Measurements from ENCODE around the gene ZBTB21. TPM values are rescaled to one million over a fixed set of nuclear protein-coding genes. Genes with fewer than 3 reads are reported as not detected.

The ZBTB21 gene
- polyA plus RNA-seq, 1 experiment = 13.4 TPM

DNA sequence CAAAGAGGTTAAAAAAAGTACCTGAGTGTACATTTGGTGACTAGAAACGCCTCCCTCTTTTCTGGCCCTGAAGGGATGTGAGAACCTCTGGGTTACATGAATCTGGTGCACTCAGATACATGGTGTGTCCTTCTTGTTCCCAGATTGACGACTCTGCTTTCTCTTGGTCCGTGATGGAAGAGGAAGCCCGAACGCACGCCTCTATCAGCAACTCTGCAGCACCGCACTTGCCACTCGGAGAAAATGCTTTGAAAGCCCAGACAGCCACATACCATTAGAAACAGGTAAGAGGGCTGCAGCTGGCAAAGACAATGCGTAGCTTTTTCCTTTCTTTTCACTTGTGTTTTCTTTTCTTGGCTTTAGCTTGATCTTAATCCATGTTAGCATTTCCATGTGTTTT, 21.1 kb upstream of the ZBTB21 start:
- DNase-seq (ENCODE audit: low read depth, low spot score) = no peak
- H3K4me3 ChIP-seq (ENCODE audit: low read depth, low read length) = no peak overlapping the region
- TF ChIP-seq, protein P1, sequence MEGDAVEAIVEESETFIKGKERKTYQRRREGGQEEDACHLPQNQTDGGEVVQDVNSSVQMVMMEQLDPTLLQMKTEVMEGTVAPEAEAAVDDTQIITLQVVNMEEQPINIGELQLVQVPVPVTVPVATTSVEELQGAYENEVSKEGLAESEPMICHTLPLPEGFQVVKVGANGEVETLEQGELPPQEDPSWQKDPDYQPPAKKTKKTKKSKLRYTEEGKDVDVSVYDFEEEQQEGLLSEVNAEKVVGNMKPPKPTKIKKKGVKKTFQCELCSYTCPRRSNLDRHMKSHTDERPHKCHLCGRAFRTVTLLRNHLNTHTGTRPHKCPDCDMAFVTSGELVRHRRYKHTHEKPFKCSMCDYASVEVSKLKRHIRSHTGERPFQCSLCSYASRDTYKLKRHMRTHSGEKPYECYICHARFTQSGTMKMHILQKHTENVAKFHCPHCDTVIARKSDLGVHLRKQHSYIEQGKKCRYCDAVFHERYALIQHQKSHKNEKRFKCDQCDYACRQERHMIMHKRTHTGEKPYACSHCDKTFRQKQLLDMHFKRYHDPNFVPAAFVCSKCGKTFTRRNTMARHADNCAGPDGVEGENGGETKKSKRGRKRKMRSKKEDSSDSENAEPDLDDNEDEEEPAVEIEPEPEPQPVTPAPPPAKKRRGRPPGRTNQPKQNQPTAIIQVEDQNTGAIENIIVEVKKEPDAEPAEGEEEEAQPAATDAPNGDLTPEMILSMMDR (IDR thresholded peaks at IDR 0.05; ENCODE audit: low read depth, low read length) = no peak
- no peaks in the 10 kb centered on the region for H3K27me3 ChIP-seq (ENCODE audit: control insufficient read depth, insufficient read depth, low read length)
- CTCF ChIA-PET = no interaction called here
- H3K9me3 ChIP-seq (ENCODE audit: control insufficient read depth, insufficient read depth, low read length) = peaks cover 2% of the 10 kb centered on the region; the same call in 1 of the 2 replicates
- H3K27ac ChIP-seq (ENCODE audit: low read depth, low read length) = no peak overlapping the region
- POLR2A ChIA-PET = interaction anchor here (0.8 kb wide), 1 partner anchor 9 kb away, joined by 4 read pairs; no protein-coding TSS in a partner anchor

- TF ChIP-seq, protein P1 (IDR thresholded peaks at IDR 0.05; ENCODE audit: low read depth, low read length) = no peak
- Histone ChIP-seq H3K9me3 (ENCODE audit: control insufficient read depth, insufficient read depth, low read length) (no peaks in the 10 kb centered on the region), H3K4me3 (ENCODE audit: low read depth, low read length) (no peak overlapping the region), H3K27ac (ENCODE audit: low read depth, low read length) (no peak overlapping the region), H3K27me3 (ENCODE audit: control insufficient read depth, insufficient read depth, low read length) (no peaks in the 10 kb centered on the region)
- POLR2A ChIA-PET = no interaction called here
- CTCF ChIA-PET = interaction anchor here (0.6 kb wide), 1 partner anchor 62 kb away, joined by 5 read pairs; no protein-coding TSS in a partner anchor
- no peak for DNase-seq (ENCODE audit: low read depth, low spot score)
Measured at GRCh38 chr21:42030311-42030710, 20.2 kb upstream of the ZBTB21 start.

- H3K27ac ChIP-seq (ENCODE audit: low read depth, low read length) = no peak overlapping the region
- no peak overlapping the region for H3K4me3 ChIP-seq (ENCODE audit: low read depth, low read length)
- POLR2A ChIA-PET = no interaction called here
- no peak for DNase-seq (ENCODE audit: low read depth, low spot score)
- H3K27me3 ChIP-seq (ENCODE audit: control insufficient read depth, insufficient read depth, low read length) = no peaks in the 10 kb centered on the region
- TF ChIP-seq, protein P1 (IDR thresholded peaks at IDR 0.05; ENCODE audit: low read depth, low read length) = no peak
- no peaks in the 10 kb centered on the region; the same call in 1 of the 2 replicates for H3K9me3 ChIP-seq (ENCODE audit: control insufficient read depth, insufficient read depth, low read length)
- CTCF ChIA-PET = no interaction called here
Measured at GRCh38 chr21:42028766-42029425, 18.7 kb upstream of the ZBTB21 start.

DNA sequence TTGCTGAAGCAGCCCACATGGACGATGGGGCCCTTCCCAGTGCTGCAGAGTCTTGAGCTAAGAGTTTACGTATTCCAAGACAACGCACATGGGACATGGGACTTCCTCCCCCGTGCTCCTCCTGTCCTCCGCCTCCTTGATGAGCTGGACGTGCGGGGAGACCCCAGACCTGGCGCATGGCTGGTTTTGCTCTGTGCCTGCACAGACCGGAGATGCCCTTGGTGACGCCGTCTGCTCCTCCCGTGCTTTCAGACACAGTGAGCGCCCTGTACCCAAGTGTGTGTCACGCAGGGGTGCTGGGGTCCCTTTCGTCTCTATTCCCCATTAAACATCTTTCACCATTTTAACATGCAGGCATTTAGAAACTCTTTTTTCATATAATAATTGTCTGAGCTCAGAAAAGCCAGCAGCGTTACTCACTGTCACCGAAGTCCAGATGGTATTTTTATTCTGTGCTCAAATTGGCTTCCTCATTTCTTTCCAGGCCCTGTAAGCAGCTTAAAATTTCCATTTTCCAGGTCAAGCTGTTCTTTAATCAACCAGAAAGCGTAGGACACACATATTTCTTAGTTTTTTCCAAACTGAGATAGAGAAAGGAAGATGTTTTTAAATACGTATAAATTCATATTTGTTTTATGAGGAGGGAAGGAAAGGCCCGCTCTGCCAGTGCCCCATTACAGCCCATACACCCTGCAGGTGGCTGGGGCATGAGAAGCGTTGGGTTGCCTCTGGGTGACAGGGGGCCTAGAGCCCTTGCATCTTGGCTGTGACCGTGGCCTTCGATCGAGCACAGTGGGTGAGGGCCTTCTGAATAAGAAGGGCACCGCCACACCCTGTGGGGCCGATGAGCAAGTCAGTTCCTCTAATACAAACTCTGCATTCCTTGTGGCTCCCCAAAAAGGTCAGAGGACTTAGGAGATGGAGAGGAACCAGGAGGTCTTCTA, 17.9 kb upstream of the ZBTB21 start:
- DNase-seq (ENCODE audit: low read depth, low spot score) = no peak

More for the DNA sequence above, 17.9 kb upstream of the ZBTB21 start:
- no peaks in the 10 kb centered on the region for H3K27me3 ChIP-seq (ENCODE audit: control insufficient read depth, insufficient read depth, low read length)
- H3K4me3 ChIP-seq (ENCODE audit: low read depth, low read length) = no peak overlapping the region
- no peaks in the 10 kb centered on the region; the same call in 1 of the 2 replicates for H3K9me3 ChIP-seq (ENCODE audit: control insufficient read depth, insufficient read depth, low read length)
- TF ChIP-seq, protein P1 (IDR thresholded peaks at IDR 0.05; ENCODE audit: low read depth, low read length) = no peak
- ChIA-PET CTCF (no interaction called here), POLR2A (interaction anchor here (1.0 kb wide), 1 partner anchor 12 kb away, joined by 3 read pairs; no protein-coding TSS in a partner anchor)
- no peak overlapping the region for H3K27ac ChIP-seq (ENCODE audit: low read depth, low read length)
